Activated CD4-positive, alpha-beta T cell treated with anti-CD3 and anti-CD28 coated beads, Interleukin-2, amount 50 U/mL, for 1 hour (primary cell): ENCODE data around the gene NAT8.
"Not testable (repeated sequence)": the region's sequence is repeated elsewhere in the genome, so short reads cannot be mapped to it uniquely, and the experiment has no call there.

Experiments
- DNase-seq: peaks from one replicate; pipeline ENCODE4 v3.0.0-alpha.2; 2020

NAT8 gene, protein sequence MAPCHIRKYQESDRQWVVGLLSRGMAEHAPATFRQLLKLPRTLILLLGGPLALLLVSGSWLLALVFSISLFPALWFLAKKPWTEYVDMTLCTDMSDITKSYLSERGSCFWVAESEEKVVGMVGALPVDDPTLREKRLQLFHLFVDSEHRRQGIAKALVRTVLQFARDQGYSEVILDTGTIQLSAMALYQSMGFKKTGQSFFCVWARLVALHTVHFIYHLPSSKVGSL

GRCh38 chr2:73642338-73643018 is at the start of gene NAT8:
Gene NAT8 (minus strand): TSS chr2:73642422. CDS start chr2:73641628, 794 bp downstream.
- no peak for DNase-seq

DNA sequence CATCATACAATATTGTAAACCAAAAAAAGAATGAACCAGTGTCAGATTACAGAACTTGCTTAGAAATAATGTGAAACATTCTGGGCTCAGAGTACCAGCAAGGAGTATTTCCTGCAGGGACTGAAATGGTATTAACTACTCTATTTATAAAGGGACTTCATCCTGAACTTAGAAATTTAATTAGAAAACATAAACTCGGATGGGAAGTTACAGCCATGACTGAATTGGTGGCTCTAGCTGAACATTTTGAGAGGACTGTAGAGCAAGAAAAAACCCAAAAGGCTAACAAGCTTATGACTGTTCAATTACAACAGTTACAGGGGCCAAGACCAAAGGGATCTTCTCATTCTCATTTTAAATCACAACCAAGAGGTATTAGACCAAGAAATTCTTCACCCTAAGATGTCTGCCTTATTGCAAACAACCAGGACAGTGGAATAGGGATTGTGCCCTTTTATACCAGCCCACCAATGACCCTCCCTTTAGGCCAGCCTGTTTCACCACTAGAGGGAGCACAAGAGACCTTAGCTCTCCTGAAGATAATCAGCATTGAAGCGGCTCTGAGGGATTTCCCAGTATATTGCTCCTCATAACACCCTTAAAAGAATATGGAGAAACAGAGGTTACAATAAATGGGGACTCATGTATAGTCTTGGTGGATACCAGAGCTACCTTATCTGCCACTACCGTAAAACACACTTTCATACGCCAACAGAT is 48.3 kb upstream of the NAT8 start:
- peak; percentile 3 for DNase-seq

DNA sequence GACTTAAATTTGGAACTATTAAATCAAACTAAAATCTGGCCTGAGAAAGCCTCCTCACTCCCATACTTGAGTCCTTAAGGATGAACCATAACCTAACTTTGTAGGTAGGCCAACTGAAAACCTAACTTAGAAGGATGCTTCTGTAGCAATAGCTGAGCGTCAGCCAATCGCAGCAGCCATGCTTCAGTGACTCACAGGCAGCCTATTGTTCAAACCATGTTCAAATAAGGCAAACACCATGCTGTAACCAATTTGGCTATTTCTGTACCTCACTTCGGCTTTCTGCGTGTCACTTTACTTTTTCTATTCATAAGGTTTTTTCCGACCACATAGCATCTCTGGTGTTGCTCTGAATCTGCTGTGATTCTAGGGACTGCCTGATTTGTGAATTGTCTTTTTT is 46.3 kb upstream of the NAT8 start:
- DNase-seq = not testable (repeated sequence)

DNA sequence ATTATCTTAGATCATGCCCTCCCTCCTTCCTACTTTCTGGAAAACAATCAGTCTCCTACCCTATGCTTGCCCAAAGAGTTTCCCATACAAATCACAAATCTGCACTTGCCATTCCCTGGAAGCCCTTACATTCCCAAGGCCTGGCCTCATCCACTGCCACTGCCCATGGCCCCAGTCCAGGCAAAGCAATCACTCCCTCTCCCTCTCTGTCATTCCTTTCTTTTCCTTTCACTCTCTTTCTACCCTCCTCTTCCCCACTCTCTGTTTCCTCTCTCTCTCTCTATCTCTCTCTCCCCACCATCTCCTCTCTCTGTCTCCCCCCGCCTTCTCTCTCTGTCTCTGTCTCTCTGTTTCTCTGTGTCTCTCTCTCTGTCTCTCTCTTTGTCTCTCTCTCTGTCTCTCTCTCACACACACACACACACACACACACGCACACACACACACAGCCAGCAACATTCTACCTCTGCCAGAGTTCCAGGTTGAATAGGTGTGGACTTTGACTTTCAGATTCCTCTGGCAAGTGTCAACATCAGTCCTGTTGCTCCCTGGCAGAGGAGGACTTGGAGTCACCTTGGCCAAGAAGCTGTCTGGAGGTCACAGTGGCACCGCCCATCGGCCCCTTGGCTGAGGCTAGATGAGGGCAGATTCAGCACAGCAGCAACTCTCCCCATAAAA is 43.7 kb upstream of the NAT8 start:
- no peak for DNase-seq

DNA sequence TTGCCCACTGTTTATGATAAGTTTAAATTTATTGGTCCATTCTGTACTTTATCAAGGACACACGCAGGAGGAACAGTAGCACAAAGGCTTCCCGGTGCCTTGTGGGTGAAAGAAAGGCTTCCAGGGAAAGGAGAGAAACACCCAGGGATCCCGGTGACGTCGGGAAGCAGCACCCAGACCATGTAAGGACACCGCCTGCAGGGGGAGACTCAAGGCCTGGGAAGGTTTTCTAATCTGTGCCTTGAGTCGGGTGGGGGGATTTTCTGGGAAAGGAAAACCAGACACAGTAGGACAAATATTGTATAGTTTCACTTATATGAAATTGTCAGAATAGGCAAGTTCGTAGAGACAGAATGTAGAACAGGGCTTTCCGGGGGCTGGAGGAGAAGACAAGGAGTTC is 42.7 kb upstream of the NAT8 start:
- DNase-seq = not testable (repeated sequence)

DNA sequence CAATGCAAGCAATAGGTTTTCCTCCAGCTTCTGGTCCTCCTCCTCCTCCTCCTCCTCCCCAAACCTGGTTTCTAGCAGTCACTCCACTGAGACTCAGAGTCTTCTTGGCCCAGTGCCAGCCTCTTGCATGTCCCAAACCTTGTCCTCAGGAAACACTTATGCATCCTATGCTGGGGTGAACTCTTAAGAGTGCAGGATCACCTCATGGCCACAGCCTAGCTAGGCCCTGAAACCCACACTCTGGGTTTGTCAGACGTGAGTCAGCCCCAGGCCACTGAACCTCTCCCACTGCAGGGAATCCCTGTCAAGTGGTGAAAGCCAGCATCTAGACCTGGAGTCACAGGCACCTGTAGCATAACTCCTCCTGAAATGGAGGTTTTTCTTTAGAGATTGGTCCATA is 42.1 kb upstream of the NAT8 start:
- not testable (repeated sequence) for DNase-seq

- not testable (repeated sequence) for DNase-seq
Observed at GRCh38 chr2:73679951-73680571, 37.8 kb upstream of the NAT8 start.

- not testable (repeated sequence) for DNase-seq
Observed at GRCh38 chr2:73679237-73679636, 37.0 kb upstream of the NAT8 start.

DNA sequence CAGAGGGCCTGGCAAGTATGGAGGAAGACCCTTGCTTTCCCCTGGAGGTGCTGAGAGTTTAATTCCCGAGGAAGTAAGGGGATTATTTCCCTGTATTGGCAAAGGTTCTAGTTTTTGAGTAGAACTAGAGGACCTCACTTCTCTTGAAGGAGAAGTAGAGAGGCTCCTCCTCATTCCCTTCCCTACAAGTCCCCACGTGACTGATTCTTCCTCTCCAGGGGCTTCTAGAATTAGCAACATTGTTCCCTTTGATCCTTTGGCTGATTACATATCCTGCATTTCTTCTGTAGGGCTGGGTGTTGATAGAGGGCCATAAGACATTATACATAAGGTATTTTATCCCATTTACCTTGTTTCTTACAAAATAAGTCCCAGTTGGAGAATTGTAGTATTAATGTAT is 35.8 kb upstream of the NAT8 start:
- not testable (repeated sequence) for DNase-seq

- not testable (repeated sequence) for DNase-seq
Observed at GRCh38 chr2:73676211-73676610, 34.0 kb upstream of the NAT8 start.

DNA sequence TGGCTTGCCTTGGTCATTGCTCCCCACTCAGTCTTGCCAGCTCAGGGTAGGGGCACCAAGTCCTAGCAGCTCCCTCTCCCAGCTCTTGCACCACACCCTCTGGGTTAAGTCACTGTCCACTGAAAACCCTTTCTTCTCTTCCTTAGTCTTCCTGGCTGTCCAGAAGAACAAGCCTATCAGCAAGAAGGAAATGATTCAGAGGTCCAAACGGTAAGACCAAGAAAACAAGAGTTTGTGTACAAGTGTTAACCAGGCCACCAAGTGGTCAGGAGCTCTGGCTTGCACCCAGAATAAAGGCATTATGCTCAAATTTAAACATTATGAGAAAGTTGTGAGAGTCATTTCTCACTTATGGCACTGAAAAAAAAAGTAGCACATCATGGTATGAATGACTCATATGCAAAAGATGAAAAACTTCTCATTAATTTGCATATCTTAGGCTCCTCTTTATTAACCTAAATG is 32.5 kb upstream of the NAT8 start:
- DNase-seq = not testable (repeated sequence)

DNA sequence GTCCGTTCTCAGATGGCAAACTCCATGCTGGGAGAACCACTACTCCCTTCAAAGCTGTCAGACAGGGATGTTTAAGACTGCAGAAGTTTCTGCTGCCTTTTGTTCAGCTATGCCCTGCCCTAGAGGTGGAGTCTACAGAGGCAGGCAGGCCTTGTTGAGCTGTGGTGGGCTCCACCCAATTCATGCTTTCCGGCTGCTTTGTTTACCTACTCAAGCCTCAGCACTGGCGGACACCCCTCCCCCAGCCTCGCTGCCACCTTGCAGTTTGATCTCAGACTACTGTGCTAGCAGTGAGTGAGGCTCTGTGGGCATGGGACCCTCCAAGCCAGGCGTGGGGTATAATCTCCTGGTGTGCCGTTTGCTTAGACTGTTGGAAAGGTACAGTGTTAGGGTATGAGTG is 27.8 kb upstream of the NAT8 start:
- not testable (repeated sequence) for DNase-seq

DNA sequence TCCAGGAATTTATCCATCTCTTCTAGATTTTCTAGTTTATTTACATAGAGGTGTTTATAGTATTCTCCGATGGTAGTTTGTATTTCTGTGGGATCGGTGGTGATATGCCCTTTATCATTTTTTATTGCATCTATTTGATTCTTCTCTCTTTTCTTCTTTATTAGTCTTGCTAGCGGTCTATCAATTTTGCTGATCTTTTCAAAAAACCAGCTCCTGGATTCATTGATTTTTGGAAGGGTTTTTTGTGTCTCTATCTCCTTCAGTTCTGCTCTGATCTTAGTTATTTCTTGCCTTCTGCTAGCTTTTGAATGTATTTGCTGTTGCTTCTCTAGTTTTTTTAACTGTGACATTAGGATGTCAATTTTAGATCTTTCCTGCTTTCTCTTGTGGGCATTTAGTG is 25.0 kb upstream of the NAT8 start:
- not testable (repeated sequence) for DNase-seq

DNA sequence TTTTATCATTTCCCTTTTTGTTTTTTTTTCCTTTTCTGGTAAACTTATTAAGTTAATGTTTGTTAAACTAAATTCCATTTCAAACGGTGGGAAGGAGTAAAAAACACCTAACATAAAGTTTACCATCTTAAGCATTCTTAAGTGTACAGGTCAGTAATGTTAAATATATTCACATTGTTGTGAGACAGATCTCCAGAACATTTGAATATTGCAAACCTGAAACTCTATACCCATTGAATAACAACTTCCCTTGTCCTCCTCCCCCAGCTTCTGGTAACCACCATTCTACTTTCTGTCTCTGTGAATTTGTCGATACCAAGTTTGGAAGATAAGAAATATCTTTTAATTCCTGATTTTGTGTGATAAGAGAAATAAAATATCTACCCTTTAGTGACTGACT is 12.0 kb upstream of the NAT8 start:
- no peak for DNase-seq

DNA sequence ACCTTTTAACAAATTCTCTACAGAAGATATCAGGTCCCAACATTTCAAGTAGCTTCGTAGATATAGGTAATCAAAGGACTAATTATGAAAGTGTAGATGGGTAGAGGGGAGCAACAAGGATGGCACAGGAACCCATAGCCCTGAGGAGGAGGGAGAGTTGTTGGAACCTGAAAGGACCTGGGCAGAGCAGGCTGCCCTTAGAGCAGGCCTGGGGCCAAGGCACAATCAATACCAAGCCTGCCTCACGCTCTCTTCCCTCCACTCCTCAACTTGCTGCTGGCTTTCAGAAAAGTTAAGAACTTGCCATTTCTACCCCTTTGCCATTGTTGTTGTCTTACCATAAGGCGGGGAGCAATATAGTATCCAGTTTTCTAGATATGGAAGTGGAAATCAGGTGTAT is 10.1 kb upstream of the NAT8 start:
- no peak for DNase-seq

GRCh38 chr2:73651591-73652230 is 9.5 kb upstream of the NAT8 start:
- DNase-seq = no peak

GRCh38 chr2:73647690-73648089 is 5.5 kb upstream of the NAT8 start:
- DNase-seq = not testable (repeated sequence)

GRCh38 chr2:73641767-73642062 is 507 bp downstream of the NAT8 start:
- DNase-seq = no peak

GRCh38 chr2:73640946-73641766 is 1.1 kb downstream of the NAT8 start:
- DNase-seq = no peak

DNA sequence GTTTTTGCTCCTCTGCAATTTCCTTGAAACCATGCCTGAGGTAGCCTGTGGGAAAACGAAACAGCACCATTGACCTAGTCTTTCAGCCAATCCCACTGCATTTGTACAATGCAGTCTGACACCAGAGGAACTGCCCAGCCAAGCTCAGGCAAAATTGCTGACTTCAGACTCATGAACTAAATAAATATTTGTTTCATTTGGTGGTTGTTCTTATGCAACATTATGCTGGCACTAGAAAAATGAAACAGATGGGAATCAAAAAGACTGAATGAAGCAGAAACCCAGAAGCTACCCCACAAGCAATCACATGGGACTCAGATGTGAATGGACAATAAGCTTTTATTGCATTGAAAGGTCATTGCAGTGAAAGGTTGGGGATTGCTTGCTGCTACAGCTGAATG is 1.7 kb downstream of the NAT8 start:
- no peak for DNase-seq

- no peak for DNase-seq
Observed at GRCh38 chr2:73638429-73638828, 3.8 kb downstream of the NAT8 start.

GRCh38 chr2:73636977-73637376 is 5.2 kb downstream of the NAT8 start:
- DNase-seq = not testable (repeated sequence)
